Activated CD4-positive, alpha-beta T cell treated with anti-CD3 and anti-CD28 coated beads, Interleukin-10, Interleukin-2, amounts not matched to agents 100 ng/mL and 50 ng/mL, durations not matched to agents 16 hours and 8 hours (primary cell): Measurements from ENCODE around the gene LAMTOR5.
"Not testable (repeated sequence)": the region's sequence is repeated elsewhere in the genome, so short reads cannot be mapped to it uniquely, and the experiment has no call there.

Source experiments
- DNase-seq: peaks from one replicate; pipeline ENCODE4 v3.0.0-alpha.2; 2020

LAMTOR5 gene

DNA sequence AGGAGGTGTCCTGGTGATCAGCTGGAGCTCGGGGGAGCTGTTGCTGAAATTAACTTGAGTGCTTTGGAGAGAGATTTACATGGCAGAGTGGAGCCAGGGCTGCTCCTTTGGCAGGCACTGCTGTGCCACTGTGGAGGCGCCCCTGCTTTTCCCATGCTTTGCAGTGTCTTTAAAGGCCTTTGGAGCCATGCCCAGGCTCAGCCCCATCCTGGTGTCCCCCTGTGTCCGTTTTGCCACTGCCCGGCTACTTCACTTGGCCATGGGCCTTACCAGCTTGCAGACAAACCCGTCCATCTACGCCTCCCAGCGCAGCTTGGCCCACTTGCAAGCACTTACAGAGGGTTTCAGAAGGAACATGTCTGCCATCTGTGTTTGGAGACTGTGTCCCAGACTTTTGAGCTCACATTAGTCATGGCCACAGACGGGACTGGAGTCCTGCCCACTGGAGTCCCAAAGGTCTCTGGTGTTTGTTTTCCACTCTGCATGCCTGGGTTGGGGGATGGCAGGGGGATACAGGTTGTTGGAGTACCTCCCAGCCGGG, 18.2 kb upstream of the LAMTOR5 start:
- no peak for DNase-seq

DNA sequence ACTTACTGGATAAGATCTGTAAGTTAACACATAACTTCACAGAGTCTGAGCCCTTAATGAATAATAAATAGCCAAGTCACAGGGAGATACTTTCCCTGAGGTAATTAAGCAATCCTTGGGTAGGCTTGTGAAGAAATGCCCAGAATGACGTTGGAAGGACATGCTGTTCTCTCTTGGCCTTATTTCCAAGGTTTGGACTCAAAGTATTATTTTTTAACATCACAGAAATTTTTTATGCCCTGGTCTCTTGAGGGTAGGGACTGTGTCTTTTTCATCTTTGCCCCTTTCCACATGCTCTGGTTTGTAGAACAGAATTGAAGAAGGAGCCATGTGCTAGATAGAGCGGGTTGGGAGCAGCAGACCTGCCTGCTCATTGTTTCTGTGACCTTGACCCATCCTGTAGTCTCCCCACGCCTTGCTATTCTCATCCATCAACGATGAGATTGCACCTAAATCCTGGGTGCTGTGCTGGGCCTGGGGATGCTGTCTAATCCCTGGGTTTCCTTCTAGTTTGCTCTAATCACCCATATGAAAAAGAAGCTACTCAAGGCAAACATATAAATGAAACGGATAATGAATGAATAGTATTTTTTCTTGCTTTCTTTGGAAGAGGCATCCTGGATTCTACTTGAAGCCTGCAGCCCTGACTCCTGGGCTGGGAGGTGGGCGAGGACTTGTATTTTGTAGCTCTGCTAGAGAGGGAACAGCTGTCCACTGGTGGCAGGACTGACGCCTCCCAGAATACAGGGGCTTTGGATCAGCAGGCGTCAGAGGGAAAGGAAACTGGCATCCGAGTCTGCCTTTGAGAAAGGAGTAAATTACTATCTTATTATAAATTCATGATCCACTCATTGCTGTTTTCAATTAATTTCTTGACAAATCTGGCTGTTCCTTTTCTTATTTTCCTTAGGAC, 17.5 kb upstream of the LAMTOR5 start:
- no peak for DNase-seq

- peak; percentile 45 for DNase-seq
Observed at GRCh38 chr1:110420874-110421793, 13.6 kb upstream of the LAMTOR5 start.

GRCh38 chr1:110420023-110420662, 12.6 kb upstream of the LAMTOR5 start:
- DNase-seq, result no peak

GRCh38 chr1:110418729-110419128, 11.2 kb upstream of the LAMTOR5 start:
- DNase-seq, result no peak

- DNase-seq, result not testable (repeated sequence)
Observed at GRCh38 chr1:110413045-110413444, 5.6 kb upstream of the LAMTOR5 start.

GRCh38 chr1:110412576-110412975, 5.1 kb upstream of the LAMTOR5 start:
- peak; percentile 73 for DNase-seq

GRCh38 chr1:110411173-110411735, 3.8 kb upstream of the LAMTOR5 start:
- DNase-seq, result no peak

- no peak for DNase-seq
Observed at GRCh38 chr1:110409316-110409715, 1.8 kb upstream of the LAMTOR5 start.

- no peak for DNase-seq
Observed at GRCh38 chr1:110408488-110408887, 994 bp upstream of the LAMTOR5 start.

GRCh38 chr1:110406407-110406806, 1.1 kb downstream of the LAMTOR5 start:
- DNase-seq, result not testable (repeated sequence)

- DNase-seq, result no peak
Observed at GRCh38 chr1:110404401-110404800, 3.1 kb downstream of the LAMTOR5 start.

GRCh38 chr1:110403805-110404204, 3.7 kb downstream of the LAMTOR5 start:
- no peak for DNase-seq

GRCh38 chr1:110396259-110396958, 11.1 kb downstream of the LAMTOR5 start:
- not testable (repeated sequence) for DNase-seq

- DNase-seq, result no peak
Observed at GRCh38 chr1:110394493-110394820, 13.0 kb downstream of the LAMTOR5 start.

GRCh38 chr1:110393691-110394492, 13.6 kb downstream of the LAMTOR5 start:
- DNase-seq, result no peak

DNA sequence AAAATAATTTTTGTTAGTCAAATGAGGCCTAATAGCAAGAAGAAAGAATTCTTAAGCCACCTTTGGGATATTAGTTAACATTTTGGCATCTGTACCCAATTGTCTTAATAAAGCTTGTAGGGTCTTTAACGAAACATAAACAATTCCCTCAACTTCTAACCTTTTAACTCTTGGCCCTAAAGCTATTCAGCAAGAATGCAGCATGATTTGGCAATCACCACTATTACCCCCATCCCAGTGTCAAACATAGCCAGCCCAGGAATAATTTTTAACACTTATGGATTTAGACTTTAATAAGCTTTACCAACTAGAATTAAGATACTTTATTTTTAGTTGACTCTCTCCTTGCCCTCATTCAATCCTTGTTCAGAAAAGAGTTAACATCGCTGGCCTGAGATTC, 14.2 kb downstream of the LAMTOR5 start:
- DNase-seq, result no peak

DNA sequence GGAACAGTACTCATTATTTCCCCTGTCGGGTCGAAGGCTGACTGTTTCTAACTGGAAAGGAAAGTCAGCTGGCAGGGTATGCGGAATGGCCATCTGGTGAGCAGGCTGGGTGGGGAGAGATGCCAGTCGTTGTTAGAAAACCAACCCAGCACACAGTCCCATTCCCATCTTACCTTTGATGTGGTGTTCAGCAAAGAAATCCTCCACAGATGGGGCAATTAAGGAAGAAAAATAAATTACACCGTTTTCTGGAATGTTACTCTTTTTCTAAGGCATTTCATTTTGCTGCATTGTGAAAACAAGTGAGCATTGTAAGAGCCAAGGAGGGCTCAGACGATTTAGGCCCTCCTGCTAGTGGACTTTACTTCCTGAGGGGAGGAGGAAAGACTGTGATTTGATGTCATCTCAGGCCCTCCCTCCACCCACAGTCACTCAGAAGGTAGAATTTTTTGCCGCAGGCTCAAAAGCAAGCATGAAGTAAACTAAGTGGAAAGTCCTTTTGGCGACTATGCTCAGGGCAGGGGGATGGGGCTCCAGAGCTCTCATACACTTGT, 16.7 kb downstream of the LAMTOR5 start, which contains the start of gene SLC16A4:
SLC16A4 (minus strand) TSS at position 335 of the 554 bp plus-strand sequence. CDS start 1,703 bp downstream, outside the sequence.
- no peak for DNase-seq

DNA sequence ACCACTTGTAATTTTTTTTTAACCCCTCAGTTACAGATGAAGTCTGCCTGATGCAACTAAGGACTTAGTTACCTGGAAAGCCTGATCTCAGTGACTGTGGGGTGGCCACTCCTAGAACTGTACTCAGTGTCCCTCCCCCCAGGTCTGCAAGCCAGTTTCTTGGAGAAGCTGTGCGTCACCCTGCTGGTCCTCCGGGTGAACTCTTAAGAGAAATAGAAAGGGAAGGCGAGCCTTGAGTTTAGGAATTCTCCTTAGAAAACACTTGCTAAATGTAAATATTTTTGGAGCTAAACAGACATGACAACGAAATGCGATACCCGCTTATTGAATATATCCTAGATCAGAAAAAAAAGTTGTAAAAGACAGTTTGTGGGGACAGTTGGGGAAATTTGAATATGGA, 17.4 kb downstream of the LAMTOR5 start:
- DNase-seq, result no peak

GRCh38 chr1:110387048-110387754, 20.3 kb downstream of the LAMTOR5 start:
- DNase-seq, result peak; percentile 60
